GM23338 (cell line): ENCODE results near the gene FAM120AOS. TPM values are rescaled to one million over a fixed set of nuclear protein-coding genes. Genes with fewer than 3 reads are reported as not detected.

Source experiments
- ATAC-seq: fragments of 200-7000 bp; cut with Tn5 transposase; 3 replicates; pipeline ENCODE4 v1.9.1; 2020
- DNase-seq: peaks from one replicate; pipeline ENCODE4 v3.0.0-alpha.2; 2015; ENCODE audit warnings: low spot score
- H2AFZ ChIP-seq: fragments of 200-600 bp; sonication (generic); 2 replicates; pipeline ENCODE4 v1.8.0; 2016; ENCODE audit warnings: antibody characterized with exemption, mild to moderate bottlenecking, moderate library complexity
- H3F3A ChIP-seq: fragments of 200-600 bp; sonication (generic); replicated peaks from 2 replicates; pipeline ENCODE4 v1.8.0; 2017; ENCODE audit warnings: antibody characterized with exemption, mixed run types, low read depth
- H3K27ac ChIP-seq: fragments of 200-600 bp; sonication (generic); 2 replicates; pipeline ENCODE4 v1.6.1; 2016; ENCODE audit warnings: low read depth
- H3K27me3 ChIP-seq: fragments of 200-600 bp; sonication (generic); 2 replicates; pipeline ENCODE4 v1.8.0; 2016; ENCODE audit warnings: mild to moderate bottlenecking, mixed run types, moderate library complexity; ENCODE audit not compliant: insufficient read depth
- H3K36me3 ChIP-seq: fragments of 200-600 bp; sonication (generic); 2 replicates; pipeline ENCODE4 v1.8.0; 2016; ENCODE audit warnings: mild to moderate bottlenecking; ENCODE audit not compliant: insufficient read depth
- H3K4me1 ChIP-seq: fragments of 200-600 bp; sonication (generic); 2 replicates; pipeline ENCODE4 v1.8.0; 2016; ENCODE audit warnings: mild to moderate bottlenecking, moderate library complexity; ENCODE audit not compliant: insufficient read depth
- H3K4me2 ChIP-seq: fragments of 200-600 bp; sonication (generic); 2 replicates; pipeline ENCODE4 v1.7.1; 2017; ENCODE audit warnings: mixed run types
- H3K4me3 ChIP-seq: fragments of 200-600 bp; sonication (generic); 2 replicates; pipeline ENCODE4 v1.6.1; 2016; ENCODE audit warnings: mixed run types
- H3K79me2 ChIP-seq: fragments of 200-600 bp; sonication (generic); replicated peaks from 2 replicates; pipeline ENCODE4 v1.8.0; 2017; ENCODE audit warnings: mild to moderate bottlenecking; ENCODE audit not compliant: insufficient read depth
- H3K9me2 ChIP-seq: fragments of 200-600 bp; sonication (generic); 2 replicates; pipeline ENCODE4 v1.8.0; 2017; ENCODE audit not compliant: insufficient read depth
- H4K20me1 ChIP-seq: fragments of 200-600 bp; sonication (generic); replicated peaks from 2 replicates; pipeline ENCODE4 v1.8.0; 2017; ENCODE audit warnings: mild to moderate bottlenecking; ENCODE audit not compliant: insufficient read depth
- H3K27ac Mint-ChIP-seq: 2 replicates; pipeline ENCODE4 v1.8.0; 2020; ENCODE audit warnings: inconsistent platforms, mild to moderate bottlenecking, moderate library complexity, mixed read lengths
- H3K27me3 Mint-ChIP-seq: 3 replicates; pipeline ENCODE4 v1.8.0; 2022; ENCODE audit warnings: low read depth, mild to moderate bottlenecking, moderate library complexity, mixed read lengths, inconsistent platforms; ENCODE audit not compliant: insufficient read depth, poor library complexity
- H3K36me3 Mint-ChIP-seq: 3 replicates; pipeline ENCODE4 v1.8.0; 2021; ENCODE audit warnings: low read depth, mild to moderate bottlenecking, inconsistent platforms, moderate library complexity, mixed read lengths
- H3K4me1 Mint-ChIP-seq: 3 replicates; pipeline ENCODE4 v1.8.0; 2020; ENCODE audit warnings: mild to moderate bottlenecking, inconsistent platforms, mixed read lengths
- H3K4me3 Mint-ChIP-seq: 3 replicates; pipeline ENCODE4 v1.8.0; 2021; ENCODE audit warnings: moderate library complexity, mild to moderate bottlenecking, inconsistent platforms, mixed read lengths
- H3K9me3 Mint-ChIP-seq: 3 replicates; pipeline ENCODE4 v1.8.0; 2020; ENCODE audit warnings: moderate library complexity, mild to moderate bottlenecking, inconsistent platforms, mixed read lengths
- STAT1 ChIP-seq: IDR thresholded peaks from one replicate; pipeline ENCODE4 v1.6.1; 2016; ENCODE audit warnings: antibody characterized with exemption; ENCODE audit not compliant: unreplicated experiment
- ZNF331 ChIP-seq: fragments of 250-450 bp; sonication (Bioruptor Pico); IDR thresholded peaks from 2 replicates; pipeline ENCODE4 v1.5.0; 2020; ENCODE audit warnings: low read depth, mild to moderate bottlenecking, moderate library complexity
- polyA plus RNA-seq: library from polyadenylated mRNA; unstranded; fragments of >200 nt; fragmentation: Nextera tagmentation; extraction: Ambion mirVana; gene quantifications from 2 replicates; pipeline ENCODE4 v1.2.1, GENCODE V29; 2016
- total RNA-seq: library from RNA; depleted of rRNA; stranded (reverse); fragments of >200 nt; shearing (Covaris generic); gene quantifications from 2 replicates; pipeline ENCODE4 v1.2.3, GENCODE V29; 2014
- TF ChIP-seq, protein P1 (sequence below): IDR thresholded peaks from 2 replicates; pipeline ENCODE4 v1.6.1; 2016; ENCODE audit warnings: antibody characterized with exemption
- TF ChIP-seq, protein P2 (sequence below): fragments of 250-450 bp; sonication (Bioruptor Pico); IDR thresholded peaks from 2 replicates; pipeline ENCODE4 v1.5.0; 2020; ENCODE audit warnings: mild to moderate bottlenecking, moderate library complexity

The FAM120AOS gene
- total and polyA plus RNA-seq, 2 experiments from 2014 or later, result 31.5 to 40.4 TPM

DNA sequence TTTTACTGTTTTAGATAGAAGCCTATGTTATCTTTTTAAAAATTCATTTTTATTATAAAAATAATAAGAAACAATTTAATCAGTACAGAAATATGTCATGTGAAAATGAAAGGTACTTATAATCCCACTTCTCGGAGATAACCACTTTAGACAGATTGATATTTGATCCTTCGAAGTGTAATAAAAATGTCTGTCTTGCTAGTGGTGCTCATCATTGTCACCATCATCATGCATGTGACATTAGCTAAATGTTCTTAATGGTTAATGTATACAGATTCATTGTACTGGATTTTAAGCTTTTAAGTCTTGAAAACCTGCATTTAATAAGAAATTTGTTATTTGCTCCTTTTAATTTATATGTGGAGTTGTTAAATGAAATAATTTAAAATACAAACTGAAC, 30.1 kb upstream of the FAM120AOS start:
- TF ChIP-seq STAT1 (no peak), ZNF331 (CRISPR knock-in tag) (no peak)
- TF ChIP-seq, protein P1, sequence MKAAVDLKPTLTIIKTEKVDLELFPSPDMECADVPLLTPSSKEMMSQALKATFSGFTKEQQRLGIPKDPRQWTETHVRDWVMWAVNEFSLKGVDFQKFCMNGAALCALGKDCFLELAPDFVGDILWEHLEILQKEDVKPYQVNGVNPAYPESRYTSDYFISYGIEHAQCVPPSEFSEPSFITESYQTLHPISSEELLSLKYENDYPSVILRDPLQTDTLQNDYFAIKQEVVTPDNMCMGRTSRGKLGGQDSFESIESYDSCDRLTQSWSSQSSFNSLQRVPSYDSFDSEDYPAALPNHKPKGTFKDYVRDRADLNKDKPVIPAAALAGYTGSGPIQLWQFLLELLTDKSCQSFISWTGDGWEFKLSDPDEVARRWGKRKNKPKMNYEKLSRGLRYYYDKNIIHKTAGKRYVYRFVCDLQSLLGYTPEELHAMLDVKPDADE, result no peak
- TF ChIP-seq, protein P2, sequence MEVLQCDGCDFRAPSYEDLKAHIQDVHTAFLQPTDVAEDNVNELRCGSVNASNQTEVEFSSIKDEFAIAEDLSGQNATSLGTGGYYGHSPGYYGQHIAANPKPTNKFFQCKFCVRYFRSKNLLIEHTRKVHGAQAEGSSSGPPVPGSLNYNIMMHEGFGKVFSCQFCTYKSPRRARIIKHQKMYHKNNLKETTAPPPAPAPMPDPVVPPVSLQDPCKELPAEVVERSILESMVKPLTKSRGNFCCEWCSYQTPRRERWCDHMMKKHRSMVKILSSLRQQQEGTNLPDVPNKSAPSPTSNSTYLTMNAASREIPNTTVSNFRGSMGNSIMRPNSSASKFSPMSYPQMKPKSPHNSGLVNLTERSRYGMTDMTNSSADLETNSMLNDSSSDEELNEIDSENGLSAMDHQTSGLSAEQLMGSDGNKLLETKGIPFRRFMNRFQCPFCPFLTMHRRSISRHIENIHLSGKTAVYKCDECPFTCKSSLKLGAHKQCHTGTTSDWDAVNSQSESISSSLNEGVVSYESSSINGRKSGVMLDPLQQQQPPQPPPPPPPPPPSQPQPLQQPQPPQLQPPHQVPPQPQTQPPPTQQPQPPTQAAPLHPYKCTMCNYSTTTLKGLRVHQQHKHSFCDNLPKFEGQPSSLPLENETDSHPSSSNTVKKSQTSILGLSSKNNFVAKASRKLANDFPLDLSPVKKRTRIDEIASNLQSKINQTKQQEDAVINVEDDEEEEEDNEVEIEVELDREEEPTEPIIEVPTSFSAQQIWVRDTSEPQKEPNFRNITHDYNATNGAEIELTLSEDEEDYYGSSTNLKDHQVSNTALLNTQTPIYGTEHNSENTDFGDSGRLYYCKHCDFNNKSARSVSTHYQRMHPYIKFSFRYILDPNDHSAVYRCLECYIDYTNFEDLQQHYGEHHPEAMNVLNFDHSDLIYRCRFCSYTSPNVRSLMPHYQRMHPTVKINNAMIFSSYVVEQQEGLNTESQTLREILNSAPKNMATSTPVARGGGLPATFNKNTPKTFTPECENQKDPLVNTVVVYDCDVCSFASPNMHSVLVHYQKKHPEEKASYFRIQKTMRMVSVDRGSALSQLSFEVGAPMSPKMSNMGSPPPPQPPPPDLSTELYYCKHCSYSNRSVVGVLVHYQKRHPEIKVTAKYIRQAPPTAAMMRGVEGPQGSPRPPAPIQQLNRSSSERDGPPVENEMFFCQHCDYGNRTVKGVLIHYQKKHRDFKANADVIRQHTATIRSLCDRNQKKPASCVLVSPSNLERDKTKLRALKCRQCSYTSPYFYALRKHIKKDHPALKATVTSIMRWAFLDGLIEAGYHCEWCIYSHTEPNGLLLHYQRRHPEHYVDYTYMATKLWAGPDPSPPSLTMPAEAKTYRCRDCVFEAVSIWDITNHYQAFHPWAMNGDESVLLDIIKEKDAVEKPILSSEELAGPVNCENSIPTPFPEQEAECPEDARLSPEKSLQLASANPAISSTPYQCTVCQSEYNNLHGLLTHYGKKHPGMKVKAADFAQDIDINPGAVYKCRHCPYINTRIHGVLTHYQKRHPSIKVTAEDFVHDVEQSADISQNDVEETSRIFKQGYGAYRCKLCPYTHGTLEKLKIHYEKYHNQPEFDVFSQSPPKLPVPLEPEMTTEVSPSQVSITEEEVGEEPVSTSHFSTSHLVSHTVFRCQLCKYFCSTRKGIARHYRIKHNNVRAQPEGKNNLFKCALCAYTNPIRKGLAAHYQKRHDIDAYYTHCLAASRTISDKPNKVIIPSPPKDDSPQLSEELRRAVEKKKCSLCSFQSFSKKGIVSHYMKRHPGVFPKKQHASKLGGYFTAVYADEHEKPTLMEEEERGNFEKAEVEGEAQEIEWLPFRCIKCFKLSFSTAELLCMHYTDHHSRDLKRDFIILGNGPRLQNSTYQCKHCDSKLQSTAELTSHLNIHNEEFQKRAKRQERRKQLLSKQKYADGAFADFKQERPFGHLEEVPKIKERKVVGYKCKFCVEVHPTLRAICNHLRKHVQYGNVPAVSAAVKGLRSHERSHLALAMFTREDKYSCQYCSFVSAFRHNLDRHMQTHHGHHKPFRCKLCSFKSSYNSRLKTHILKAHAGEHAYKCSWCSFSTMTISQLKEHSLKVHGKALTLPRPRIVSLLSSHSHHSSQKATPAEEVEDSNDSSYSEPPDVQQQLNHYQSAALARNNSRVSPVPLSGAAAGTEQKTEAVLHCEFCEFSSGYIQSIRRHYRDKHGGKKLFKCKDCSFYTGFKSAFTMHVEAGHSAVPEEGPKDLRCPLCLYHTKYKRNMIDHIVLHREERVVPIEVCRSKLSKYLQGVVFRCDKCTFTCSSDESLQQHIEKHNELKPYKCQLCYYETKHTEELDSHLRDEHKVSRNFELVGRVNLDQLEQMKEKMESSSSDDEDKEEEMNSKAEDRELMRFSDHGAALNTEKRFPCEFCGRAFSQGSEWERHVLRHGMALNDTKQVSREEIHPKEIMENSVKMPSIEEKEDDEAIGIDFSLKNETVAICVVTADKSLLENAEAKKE (CRISPR knock-in tag), result no peak
- Mint-ChIP-seq H3K4me1 (peaks cover 26% of the 10 kb centered on the region), H3K36me3 (peaks cover 45% of the 10 kb centered on the region), H3K27ac (no peak overlapping the region), H3K9me3 (no peaks in the 10 kb centered on the region), H3K4me3 (no peak overlapping the region), H3K27me3 (peaks cover 7% of the 10 kb centered on the region)
- no peak overlapping the region for H3K4me2 ChIP-seq
- no peaks in the 10 kb centered on the region for H3K27me3 ChIP-seq
- H3K27ac ChIP-seq, result no peak overlapping the region
- H3F3A ChIP-seq, result no peaks in the 10 kb centered on the region
- ATAC-seq (no peak), DNase-seq (no peak)
- H3K4me3 ChIP-seq, result no peak overlapping the region
- peaks cover 9% of the 10 kb centered on the region for H4K20me1 ChIP-seq
- no peak overlapping the region for H2AFZ ChIP-seq
- no peaks in the 10 kb centered on the region for H3K9me2 ChIP-seq
- H3K4me1 ChIP-seq, result peaks cover 12% of the 10 kb centered on the region
- no peaks in the 10 kb centered on the region; the same call in 1 of the 2 replicates for H3K36me3 ChIP-seq
- H3K79me2 ChIP-seq, result peaks cover 80% of the 10 kb centered on the region
